Measurements from ENCODE around the gene ENPEP. TPM values are rescaled to one million over a fixed set of nuclear protein-coding genes. Genes with fewer than 3 reads are reported as not detected.

Gene ENPEP
- total and polyA plus RNA-seq, 2 of the 13 experiments (the other 11 are each of a cell fraction or from before 2014, with no cell fraction given): not detected

- no peak for TF ChIP-seq ZBTB40 (IDR thresholded peaks at IDR 0.05)
- no peak for TF ChIP-seq ZBTB40 (CRISPR knock-in tag; IDR thresholded peaks at IDR 0.05)
- TF ChIP-seq CTCF (CRISPR knock-in tag; IDR thresholded peaks at IDR 0.05): peak; percentile 84
- TF ChIP-seq ZNF180 (CRISPR knock-in tag; IDR thresholded peaks at IDR 0.05; ENCODE audit: borderline replicate concordance, low read depth): no peak
- TF ChIP-seq HCFC1 (IDR thresholded peaks at IDR 0.05; ENCODE audit: low read depth, low read length): no peak
- TF ChIP-seq ZNF510 (CRISPR knock-in tag; IDR thresholded peaks at IDR 0.05; ENCODE audit: low read depth): no peak
- no peak for TF ChIP-seq IRX3 (CRISPR knock-in tag; IDR thresholded peaks at IDR 0.05; ENCODE audit: borderline replicate concordance, low read depth)
- peak; percentile 49 for TF ChIP-seq ARID5B (CRISPR knock-in tag; IDR thresholded peaks at IDR 0.05)
- TF ChIP-seq XRCC5 (optimal IDR thresholded peaks at IDR 0.05; ENCODE audit: low read length): peak; percentile 66
- no peak for TF ChIP-seq MED8 (CRISPR knock-in tag; IDR thresholded peaks at IDR 0.05; ENCODE audit: insufficient replicate concordance)
- TF ChIP-seq REXO4 (CRISPR knock-in tag; IDR thresholded peaks at IDR 0.05; ENCODE audit: borderline replicate concordance): no peak
Measured at GRCh38 chr4:110516106-110516922, 40.4 kb downstream of the ENPEP start (continued).

Data from HepG2 (cell line).